ENCODE results near the gene F7.

DNA sequence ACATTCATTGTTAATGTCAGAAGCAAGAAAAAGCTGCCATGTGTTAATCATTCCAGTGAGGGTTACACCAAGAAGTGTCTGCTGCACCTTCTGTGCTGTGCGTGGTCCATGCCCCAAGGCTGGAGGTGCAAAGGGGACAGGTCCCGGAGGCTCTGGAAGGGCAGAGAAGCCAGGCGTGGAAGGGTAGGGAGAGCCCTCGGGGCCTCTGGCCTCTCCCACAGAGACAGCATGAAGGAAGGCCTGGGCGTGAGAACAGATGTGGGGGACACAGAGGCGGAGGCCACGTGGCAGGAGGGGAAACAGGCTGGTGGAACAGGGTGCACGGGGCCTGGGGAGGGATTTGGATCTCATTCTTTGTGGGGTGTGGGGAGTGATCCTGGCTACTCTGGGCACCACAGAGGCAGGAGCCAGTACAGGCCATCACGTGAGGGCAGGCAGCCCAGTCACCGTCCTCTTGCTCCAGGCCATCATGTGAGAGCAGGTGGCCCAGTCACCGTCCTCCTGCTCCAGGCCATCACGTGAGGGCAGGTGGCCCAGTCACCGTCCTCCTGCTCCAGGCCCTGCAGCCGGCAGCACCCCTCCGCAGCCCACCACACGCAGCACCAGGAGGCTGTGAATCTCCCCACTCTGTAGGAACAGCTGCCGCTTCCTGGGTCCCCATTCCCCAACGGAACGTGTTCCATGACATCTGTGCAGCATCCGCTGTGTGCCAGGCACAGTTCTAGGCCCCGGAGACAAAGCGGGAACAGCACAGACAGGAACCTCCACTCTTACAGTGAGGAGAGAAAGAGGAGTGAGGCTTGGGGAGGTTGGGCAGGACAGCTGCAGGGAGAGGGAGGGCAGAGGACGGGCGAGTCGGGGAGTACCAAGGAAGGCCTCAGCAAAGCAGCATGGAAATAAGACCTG lies 10.2 kb upstream of the F7 start:
- TF ChIP-seq, protein P1, sequence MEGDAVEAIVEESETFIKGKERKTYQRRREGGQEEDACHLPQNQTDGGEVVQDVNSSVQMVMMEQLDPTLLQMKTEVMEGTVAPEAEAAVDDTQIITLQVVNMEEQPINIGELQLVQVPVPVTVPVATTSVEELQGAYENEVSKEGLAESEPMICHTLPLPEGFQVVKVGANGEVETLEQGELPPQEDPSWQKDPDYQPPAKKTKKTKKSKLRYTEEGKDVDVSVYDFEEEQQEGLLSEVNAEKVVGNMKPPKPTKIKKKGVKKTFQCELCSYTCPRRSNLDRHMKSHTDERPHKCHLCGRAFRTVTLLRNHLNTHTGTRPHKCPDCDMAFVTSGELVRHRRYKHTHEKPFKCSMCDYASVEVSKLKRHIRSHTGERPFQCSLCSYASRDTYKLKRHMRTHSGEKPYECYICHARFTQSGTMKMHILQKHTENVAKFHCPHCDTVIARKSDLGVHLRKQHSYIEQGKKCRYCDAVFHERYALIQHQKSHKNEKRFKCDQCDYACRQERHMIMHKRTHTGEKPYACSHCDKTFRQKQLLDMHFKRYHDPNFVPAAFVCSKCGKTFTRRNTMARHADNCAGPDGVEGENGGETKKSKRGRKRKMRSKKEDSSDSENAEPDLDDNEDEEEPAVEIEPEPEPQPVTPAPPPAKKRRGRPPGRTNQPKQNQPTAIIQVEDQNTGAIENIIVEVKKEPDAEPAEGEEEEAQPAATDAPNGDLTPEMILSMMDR (IDR thresholded peaks at IDR 0.05) = no peak
- TF ChIP-seq POLR2A (IDR thresholded peaks at IDR 0.05; ENCODE audit: low read length) = no peak
- no peak for TF ChIP-seq MAFK (IDR thresholded peaks at IDR 0.05; ENCODE audit: partially characterized antibody)
- no peak for TF ChIP-seq MYC (IDR thresholded peaks at IDR 0.05; ENCODE audit: borderline replicate concordance, low read length)

Measured in A549 (cell line).